OCI-LY1 (cell line): ENCODE data around the gene ACAP3.

Experiments used
- H2AFZ ChIP-seq: fragments of 200-600 bp; sonication (generic), shearing (Covaris generic); 2 replicates; pipeline ENCODE4 v1.6.0; 2014; ENCODE audit warnings: antibody characterized with exemption, mild to moderate bottlenecking, low read length
- H3F3A ChIP-seq: fragments of 200-600 bp; sonication (generic), shearing (Covaris generic); 2 replicates; pipeline ENCODE4 v1.6.0; 2014; ENCODE audit warnings: mild to moderate bottlenecking, antibody characterized with exemption, low read length, moderate library complexity; ENCODE audit not compliant: insufficient read depth
- H3K27ac ChIP-seq: fragments of 200-600 bp; sonication (generic); 2 replicates; pipeline ENCODE4 v1.5.1; 2014; ENCODE audit warnings: low read length, mixed run types, mild to moderate bottlenecking, low read depth; ENCODE audit not compliant: poor library complexity, severe bottlenecking
- H3K27me3 ChIP-seq: fragments of 200-600 bp; sonication (generic); 2 replicates; pipeline ENCODE4 v1.6.0; 2014; ENCODE audit warnings: antibody characterized with exemption, mild to moderate bottlenecking, low read length, moderate library complexity; ENCODE audit not compliant: insufficient read depth
- H3K36me3 ChIP-seq: fragments of 200-600 bp; sonication (generic); 2 replicates; pipeline ENCODE4 v1.6.1; 2014; ENCODE audit warnings: mild to moderate bottlenecking, antibody characterized with exemption, low read length, moderate library complexity, mixed read lengths; ENCODE audit not compliant: insufficient read depth
- H3K4me1 ChIP-seq: fragments of 200-600 bp; sonication (generic); 2 replicates; pipeline ENCODE4 v1.5.1; 2014; ENCODE audit warnings: mild to moderate bottlenecking, low read length, moderate library complexity; ENCODE audit not compliant: insufficient read depth, severe bottlenecking
- H3K4me2 ChIP-seq: fragments of 200-600 bp; sonication (generic), shearing (Covaris generic); 2 replicates; pipeline ENCODE4 v1.6.1; 2014; ENCODE audit warnings: low read length
- H3K4me3 ChIP-seq: fragments of 200-600 bp; sonication (generic); 2 replicates; pipeline ENCODE4 v1.5.1; 2014; ENCODE audit warnings: low read length, low read depth, mild to moderate bottlenecking, mixed read lengths; ENCODE audit not compliant: poor library complexity, severe bottlenecking
- H3K79me2 ChIP-seq: fragments of 200-600 bp; shearing (Covaris generic); 2 replicates; pipeline ENCODE4 v1.6.1; 2016; ENCODE audit warnings: mixed run types, low read length, mixed read lengths; ENCODE audit not compliant: insufficient read depth
- H3K9ac ChIP-seq: fragments of 200-600 bp; sonication (generic), shearing (Covaris generic); 2 replicates; pipeline ENCODE4 v1.6.1; 2014; ENCODE audit warnings: mild to moderate bottlenecking, low read length, mixed read lengths
- H3K9me2 ChIP-seq: fragments of 200-600 bp; sonication (generic), shearing (Covaris generic); 2 replicates; pipeline ENCODE4 v1.6.1; 2014; ENCODE audit warnings: low read depth, mild to moderate bottlenecking, low read length, mixed read lengths
- H3K9me3 ChIP-seq: fragments of 200-600 bp; shearing (Covaris generic); 2 replicates; pipeline ENCODE4 v1.6.1; 2014; ENCODE audit warnings: low read length, mixed read lengths
- H4K20me1 ChIP-seq: fragments of 200-600 bp; sonication (generic), shearing (Covaris generic); 2 replicates; pipeline ENCODE4 v1.6.0; 2016; ENCODE audit warnings: mild to moderate bottlenecking, low read length; ENCODE audit not compliant: insufficient read depth
- EZH2 ChIP-seq: fragments of 200-600 bp; sonication (generic), shearing (Covaris generic); IDR thresholded peaks from 2 replicates; pipeline ENCODE4 v1.8.0; 2017; ENCODE audit warnings: borderline replicate concordance, mixed run types, mild to moderate bottlenecking, antibody characterized with exemption, low read length, moderate library complexity, mixed read lengths
- TF ChIP-seq, protein P1 (sequence below): fragments of 200-600 bp; sonication (generic), shearing (Covaris generic); IDR thresholded peaks from 2 replicates; pipeline ENCODE4 v1.5.1; 2017; ENCODE audit warnings: mild to moderate bottlenecking, antibody characterized with exemption, low read length, moderate library complexity, mixed read lengths

ACAP3 gene

DNA sequence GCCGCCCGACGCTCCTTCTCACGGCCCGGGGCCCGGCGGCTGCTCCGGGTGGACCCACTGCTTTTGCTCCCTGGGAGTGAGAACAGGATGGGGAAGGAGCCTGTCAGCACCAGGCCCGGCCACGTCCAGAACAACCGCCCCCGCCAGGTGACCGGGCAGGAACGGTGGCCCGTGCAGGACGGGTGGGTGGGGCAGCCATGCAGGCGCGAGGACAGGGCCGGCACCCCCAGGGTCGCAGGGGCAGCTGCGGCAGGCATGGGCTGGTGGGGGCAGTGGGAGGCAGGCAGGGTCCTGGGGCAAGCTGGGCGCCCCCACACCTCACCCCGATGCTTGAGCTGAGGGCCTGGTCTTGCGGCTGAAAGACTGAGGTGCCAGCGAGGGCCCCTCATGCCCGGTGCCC lies 28.7 kb upstream of the ACAP3 start:
- no peaks in the 10 kb centered on the region for H3K9me3 ChIP-seq
- no peak overlapping the region for H3K4me3 ChIP-seq
- TF ChIP-seq EZH2 = no peak
- TF ChIP-seq, protein P1, sequence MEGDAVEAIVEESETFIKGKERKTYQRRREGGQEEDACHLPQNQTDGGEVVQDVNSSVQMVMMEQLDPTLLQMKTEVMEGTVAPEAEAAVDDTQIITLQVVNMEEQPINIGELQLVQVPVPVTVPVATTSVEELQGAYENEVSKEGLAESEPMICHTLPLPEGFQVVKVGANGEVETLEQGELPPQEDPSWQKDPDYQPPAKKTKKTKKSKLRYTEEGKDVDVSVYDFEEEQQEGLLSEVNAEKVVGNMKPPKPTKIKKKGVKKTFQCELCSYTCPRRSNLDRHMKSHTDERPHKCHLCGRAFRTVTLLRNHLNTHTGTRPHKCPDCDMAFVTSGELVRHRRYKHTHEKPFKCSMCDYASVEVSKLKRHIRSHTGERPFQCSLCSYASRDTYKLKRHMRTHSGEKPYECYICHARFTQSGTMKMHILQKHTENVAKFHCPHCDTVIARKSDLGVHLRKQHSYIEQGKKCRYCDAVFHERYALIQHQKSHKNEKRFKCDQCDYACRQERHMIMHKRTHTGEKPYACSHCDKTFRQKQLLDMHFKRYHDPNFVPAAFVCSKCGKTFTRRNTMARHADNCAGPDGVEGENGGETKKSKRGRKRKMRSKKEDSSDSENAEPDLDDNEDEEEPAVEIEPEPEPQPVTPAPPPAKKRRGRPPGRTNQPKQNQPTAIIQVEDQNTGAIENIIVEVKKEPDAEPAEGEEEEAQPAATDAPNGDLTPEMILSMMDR = no peak
- H3K4me1 ChIP-seq = no peaks in the 10 kb centered on the region
- H3K4me2 ChIP-seq = no peak overlapping the region
- H3K79me2 ChIP-seq = no peaks in the 10 kb centered on the region
- no peaks in the 10 kb centered on the region for H3K27me3 ChIP-seq
- no peak overlapping the region for H2AFZ ChIP-seq
- no peaks in the 10 kb centered on the region for H3F3A ChIP-seq
- H3K27ac ChIP-seq = no peak overlapping the region
- H4K20me1 ChIP-seq = no peaks in the 10 kb centered on the region
- H3K36me3 ChIP-seq = no peaks in the 10 kb centered on the region; the same call in 1 of the 2 replicates
- no peak overlapping the region for H3K9ac ChIP-seq
- no peaks in the 10 kb centered on the region for H3K9me2 ChIP-seq

DNA sequence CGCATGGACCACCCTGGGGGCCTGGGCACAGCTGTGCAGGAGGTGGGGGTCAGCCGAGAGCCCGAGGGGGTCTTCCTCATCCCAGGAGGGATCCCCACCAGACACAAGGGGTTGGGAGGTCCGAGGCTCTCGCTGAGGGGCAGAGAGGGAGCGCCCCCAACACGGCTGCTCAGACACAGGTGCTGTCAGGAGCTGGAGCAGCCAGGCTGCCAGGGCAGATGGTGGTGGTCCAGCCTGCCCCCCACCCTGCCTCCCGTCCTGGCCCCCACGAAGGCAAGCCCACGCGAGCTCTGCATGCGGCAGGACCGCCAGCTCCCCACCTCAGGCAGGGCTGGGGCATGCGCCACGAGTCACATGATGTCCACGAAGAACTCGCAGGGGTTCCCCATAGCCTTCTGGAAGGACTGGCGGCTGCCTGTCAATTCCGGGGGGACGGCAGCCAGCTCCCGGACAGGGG lies 28.1 kb upstream of the ACAP3 start:
- Histone ChIP-seq H3K4me1 (no peaks in the 10 kb centered on the region), H2AFZ (no peak overlapping the region), H3K27ac (no peak overlapping the region), H3K9me2 (no peaks in the 10 kb centered on the region), H3F3A (no peaks in the 10 kb centered on the region), H3K27me3 (no peaks in the 10 kb centered on the region), H4K20me1 (no peaks in the 10 kb centered on the region), H3K9ac (no peak overlapping the region), H3K36me3 (no peaks in the 10 kb centered on the region; the same call in 1 of the 2 replicates), H3K79me2 (no peaks in the 10 kb centered on the region), H3K4me3 (no peak overlapping the region), H3K9me3 (no peaks in the 10 kb centered on the region), H3K4me2 (no peak overlapping the region)
- TF ChIP-seq EZH2 = no peak
- TF ChIP-seq, protein P1 = no peak

DNA sequence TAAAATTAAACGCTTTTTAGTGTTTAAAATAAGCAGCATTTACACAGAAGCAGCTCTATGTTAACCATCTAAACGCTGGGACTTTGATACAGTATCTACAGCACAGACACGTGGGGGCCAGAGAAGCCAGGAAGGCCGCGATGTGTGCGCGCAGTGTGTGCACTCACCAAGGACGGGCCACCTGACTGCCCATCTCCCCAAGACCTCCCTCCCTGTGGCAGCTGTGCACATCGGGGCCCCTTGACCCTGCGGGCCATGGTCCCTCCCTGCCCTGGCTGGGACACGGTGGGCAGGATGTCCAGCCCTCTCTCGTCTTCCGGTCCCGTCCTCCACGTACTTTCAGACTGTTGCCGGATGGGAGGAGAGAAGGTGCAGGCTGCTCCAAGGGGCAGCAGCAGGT lies 27.6 kb upstream of the ACAP3 start:
- Histone ChIP-seq H3K27ac (no peak overlapping the region), H3F3A (no peaks in the 10 kb centered on the region), H3K9ac (no peak overlapping the region), H3K4me1 (no peaks in the 10 kb centered on the region), H4K20me1 (no peaks in the 10 kb centered on the region), H2AFZ (no peak overlapping the region), H3K79me2 (no peaks in the 10 kb centered on the region), H3K9me2 (no peaks in the 10 kb centered on the region), H3K36me3 (no peaks in the 10 kb centered on the region; the same call in 1 of the 2 replicates), H3K4me3 (no peak overlapping the region), H3K27me3 (no peaks in the 10 kb centered on the region), H3K4me2 (no peak overlapping the region), H3K9me3 (no peaks in the 10 kb centered on the region)
- no peak for TF ChIP-seq EZH2
- TF ChIP-seq, protein P1 = no peak
